CD4-positive, alpha-beta T cell treated with Interleukin-2 at 100 ng/mL for 4 hours (primary cell): ENCODE results near the gene UBQLN2.
"Not testable (repeated sequence)": the region's sequence is repeated elsewhere in the genome, so short reads cannot be mapped to it uniquely, and the experiment has no call there.

ENCODE experiments used
- DNase-seq: peaks from one replicate; pipeline ENCODE4 v3.0.0-alpha.2; 2020; ENCODE audit warnings: low spot score

The UBQLN2 gene

GRCh38 chrX:56563231-56564161 is at the start of gene UBQLN2:
Gene UBQLN2, plus strand, starts transcription at chrX:56563627. Its CDS starts 247 bp downstream, at chrX:56563874.
- peak; percentile 77 for DNase-seq

DNA sequence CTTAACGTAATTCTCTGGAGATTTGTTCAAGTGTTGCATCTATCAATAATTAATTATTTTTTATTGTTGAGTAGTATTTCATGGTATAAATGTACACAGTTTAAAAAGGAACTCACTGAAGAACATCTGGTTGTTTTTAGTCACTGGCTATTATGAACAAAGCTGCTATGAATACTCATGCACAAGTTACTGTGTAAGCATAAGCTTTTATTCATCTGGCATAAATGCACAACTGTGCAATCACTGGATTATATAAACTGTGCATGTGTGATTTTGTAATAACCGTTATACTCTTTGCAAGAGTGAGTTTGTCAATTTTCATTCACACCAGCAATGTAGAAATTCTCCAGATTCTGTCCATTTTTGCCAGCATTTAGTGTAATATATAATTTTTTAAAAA is 43.8 kb upstream of the UBQLN2 start:
- DNase-seq = no peak

- DNase-seq = not testable (repeated sequence)
Measured at GRCh38 chrX:56529482-56530007, 33.9 kb upstream of the UBQLN2 start.

GRCh38 chrX:56530011-56530410 is 33.4 kb upstream of the UBQLN2 start:
- DNase-seq = no peak

- DNase-seq = no peak
Measured at GRCh38 chrX:56550667-56551066, 12.8 kb upstream of the UBQLN2 start.

- DNase-seq = no peak
Measured at GRCh38 chrX:56554870-56555269, 8.6 kb upstream of the UBQLN2 start.

DNA sequence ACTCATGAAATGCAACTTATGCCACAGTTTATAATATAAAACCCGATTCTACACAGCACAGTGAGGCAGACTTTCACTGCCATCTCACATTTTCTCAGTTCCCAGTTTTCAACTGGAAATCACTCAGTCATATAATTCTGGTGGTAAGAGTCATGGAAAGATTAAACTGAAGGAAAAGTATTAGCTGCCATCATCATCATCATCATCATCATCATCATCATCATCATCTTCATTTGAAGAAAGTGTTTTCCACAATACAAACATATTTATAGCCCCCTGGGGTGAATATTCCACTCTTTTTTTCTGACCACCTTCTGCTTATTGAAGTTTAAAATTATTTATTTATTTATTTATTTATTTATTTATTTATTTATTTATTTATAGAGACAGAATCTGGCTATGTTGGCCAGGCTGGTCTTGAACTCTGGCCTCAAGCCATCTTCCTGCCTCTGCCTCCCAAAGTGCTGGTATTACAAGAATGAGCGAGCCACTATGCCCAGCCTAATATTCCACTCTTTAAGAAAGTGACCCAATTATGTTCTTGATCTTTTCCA is 6.0 kb upstream of the UBQLN2 start:
- DNase-seq = no peak

GRCh38 chrX:56564164-56564885 is 898 bp downstream of the UBQLN2 start:
- peak; percentile 30 for DNase-seq

GRCh38 chrX:56564921-56565840 is 1.8 kb downstream of the UBQLN2 start:
- DNase-seq = no peak

DNA sequence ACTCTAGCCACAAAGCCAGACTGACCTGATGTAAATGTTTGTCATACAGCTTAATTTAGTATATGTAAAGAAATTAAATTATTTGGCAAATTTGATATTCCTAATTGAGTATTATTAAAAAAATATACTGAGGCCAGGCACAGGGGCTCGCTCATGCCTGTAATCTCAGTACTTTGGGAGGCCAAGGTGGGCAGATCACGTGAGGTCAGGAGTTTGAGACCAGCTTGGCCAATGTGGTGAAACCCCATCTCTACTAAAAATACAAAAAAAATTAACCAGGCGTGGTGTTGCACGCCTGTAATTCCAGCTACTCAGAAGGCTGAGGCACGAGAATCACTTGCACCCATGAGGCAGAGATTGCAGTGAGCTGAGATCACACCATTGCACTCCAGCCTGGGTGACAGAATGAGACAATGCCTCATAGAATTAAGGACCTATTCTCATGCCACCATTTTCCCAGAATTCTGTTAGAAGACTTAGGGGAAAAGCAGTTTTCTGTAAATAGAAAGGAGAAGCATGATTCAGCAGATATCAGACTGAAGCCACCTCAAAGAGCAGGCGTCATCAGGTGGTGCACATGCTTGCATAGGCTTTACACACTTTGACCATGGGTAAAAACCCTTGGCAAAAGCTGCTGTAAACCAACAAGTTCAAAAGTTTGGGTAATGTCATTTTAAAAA is 6.1 kb downstream of the UBQLN2 start:
- DNase-seq = peak; percentile 28

DNA sequence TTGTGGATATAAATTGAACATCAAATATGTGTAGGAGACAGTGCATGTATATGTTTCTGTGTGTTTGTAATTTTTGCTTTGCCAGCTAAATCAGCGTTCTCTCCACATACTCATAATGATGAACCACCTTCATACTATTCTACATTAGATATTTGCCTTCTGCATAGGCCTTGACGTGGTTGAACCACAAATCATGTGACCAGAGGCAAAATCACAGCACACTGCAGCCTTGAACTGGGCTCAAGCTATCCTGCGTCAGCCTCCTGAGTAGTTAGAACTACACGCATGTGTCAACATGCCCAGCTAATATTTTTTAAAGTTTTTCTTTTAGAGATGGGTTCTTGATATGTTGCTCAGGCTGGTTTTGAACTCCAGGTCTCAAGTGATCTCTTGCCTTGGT is 9.5 kb downstream of the UBQLN2 start:
- DNase-seq = no peak

GRCh38 chrX:56574861-56575260 is 11.4 kb downstream of the UBQLN2 start:
- DNase-seq = no peak

DNA sequence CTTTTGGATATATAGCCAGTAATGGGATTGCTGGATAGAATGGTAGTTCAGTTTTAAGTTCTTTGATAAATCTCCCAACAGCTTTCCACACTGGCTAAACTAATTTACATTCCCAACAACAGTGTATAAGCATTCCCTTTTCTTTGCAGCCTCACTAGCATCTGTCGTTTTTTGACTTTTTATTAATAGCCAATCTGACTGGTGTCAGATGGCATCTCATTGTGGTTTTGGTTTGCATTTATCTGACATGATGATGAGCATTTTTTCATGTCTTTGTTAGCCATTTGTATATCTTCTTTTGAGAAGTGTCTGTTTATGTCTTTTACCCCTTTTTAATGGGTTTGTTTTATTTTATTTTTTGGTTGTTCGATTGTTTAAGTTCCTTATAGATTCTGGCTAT is 13.3 kb downstream of the UBQLN2 start:
- no peak for DNase-seq

DNA sequence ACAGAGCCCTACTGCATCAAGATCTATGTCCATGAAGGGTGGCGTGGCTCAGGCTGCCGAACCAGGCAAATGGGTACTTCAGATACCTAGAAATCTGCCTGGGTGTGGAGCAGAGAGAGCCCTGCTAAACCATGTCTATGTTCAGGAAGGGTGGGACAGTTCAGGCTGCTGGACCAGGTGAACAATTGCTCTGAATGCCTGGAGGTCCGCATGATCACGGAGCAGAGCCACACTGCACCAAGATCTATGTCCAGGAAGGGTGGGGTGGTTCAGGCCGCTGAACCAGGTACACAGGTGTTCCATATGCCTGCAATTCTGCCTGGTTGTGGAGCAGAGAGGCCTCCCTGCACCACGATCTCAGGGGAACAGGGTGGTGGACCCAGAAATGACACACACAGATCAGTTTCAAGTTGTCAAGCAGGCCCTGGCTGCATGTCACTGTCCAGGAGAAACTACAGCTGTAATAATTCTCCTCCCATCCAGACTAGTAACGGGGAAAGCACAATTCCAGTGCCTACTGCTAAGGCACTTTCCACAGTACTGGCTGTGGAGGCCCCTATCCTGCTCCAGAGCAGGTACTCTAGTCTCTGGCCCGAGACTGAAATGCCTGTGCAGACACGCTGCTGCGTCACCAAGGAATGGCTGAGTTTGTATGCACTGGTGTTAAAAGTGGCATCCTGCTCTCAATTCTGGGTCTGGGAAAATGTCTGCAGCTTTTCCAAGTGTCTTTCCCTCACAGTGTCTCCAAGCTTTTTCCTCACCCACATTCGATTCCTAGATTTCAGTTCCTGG is 25.2 kb downstream of the UBQLN2 start:
- DNase-seq = no peak

DNA sequence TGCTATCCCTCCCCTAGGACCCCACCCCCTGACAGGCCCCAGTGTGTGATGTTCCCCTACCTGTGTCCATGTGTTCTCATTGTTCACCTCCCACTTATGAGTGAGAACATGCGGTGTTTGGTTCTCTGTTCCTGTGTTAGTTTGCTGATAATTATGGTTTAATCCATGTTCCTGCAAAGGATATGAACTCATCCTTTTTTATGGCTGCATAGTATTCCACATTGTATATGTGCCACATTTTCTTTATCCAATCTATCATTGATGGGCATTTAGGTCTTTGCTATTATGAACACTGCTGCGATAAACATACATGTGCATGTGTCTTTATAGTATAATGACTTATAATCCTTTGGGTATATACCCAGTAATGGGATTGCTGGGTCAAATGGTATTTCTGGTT is 28.4 kb downstream of the UBQLN2 start:
- DNase-seq = not testable (repeated sequence)

DNA sequence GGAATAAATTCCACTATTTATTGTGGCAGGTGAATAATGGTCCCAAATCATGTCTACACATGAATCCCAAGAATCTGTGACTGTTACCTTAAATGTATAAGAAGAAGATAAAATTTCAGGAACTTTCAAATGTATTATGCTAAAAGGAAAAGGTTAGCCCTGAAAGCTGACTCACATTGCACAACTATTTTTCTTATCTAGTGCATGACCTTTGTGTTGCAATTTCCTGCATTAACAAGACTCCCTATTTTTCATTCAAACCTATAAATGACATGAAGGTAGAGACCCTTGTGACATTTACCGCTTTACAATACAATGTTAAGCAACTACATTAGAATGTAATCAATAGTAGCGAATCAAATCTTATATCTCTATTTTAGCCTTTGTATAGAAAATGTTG is 36.7 kb downstream of the UBQLN2 start:
- DNase-seq = no peak

DNA sequence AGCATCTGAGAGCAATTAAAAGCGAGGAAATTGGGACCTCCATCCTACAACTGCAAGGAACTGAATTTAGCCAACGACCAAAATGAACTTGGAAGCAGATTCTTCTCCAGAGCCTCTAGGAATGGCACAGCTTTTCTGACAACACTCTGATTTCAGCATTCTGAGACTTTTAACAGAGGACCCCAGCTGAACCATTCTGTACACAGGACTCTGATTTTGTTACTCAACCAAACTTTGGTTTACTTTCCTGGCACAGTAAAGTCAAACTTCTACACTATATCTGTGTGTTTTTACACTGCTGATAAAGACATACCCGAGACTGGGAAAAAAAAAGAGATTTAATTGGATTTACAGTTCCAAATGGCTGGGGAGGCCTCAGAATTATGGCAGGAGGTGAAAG is 37.6 kb downstream of the UBQLN2 start:
- DNase-seq = no peak

DNA sequence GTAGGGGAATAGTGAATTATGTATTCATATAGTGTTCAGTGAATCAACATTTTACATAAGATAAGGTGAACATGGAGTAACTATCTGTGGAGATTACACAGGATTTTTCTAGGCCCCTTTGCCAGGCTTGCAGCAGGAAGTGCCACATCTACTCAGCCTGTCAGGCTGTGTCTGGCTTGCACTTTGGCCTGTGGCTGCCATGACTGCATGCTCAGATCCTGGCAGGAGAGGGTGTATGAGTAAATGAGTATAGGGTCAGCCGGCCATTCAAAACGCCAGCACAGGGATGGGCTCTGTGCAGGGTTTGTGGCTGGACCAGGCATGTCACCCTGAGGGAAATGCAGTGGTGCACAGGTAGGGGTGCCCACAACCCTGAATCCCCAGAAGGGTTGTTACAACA is 51.9 kb downstream of the UBQLN2 start:
- no peak for DNase-seq
